ENCODE results near the gene ARID5B. TPM values are rescaled to one million over a fixed set of nuclear protein-coding genes. Genes with fewer than 3 reads are reported as not detected.
"Not testable (repeated sequence)": the region's sequence is repeated elsewhere in the genome, so short reads cannot be mapped to it uniquely, and the experiment has no call there.

The ARID5B gene
- polyA plus RNA-seq, 1 experiment: 137 TPM

DNA sequence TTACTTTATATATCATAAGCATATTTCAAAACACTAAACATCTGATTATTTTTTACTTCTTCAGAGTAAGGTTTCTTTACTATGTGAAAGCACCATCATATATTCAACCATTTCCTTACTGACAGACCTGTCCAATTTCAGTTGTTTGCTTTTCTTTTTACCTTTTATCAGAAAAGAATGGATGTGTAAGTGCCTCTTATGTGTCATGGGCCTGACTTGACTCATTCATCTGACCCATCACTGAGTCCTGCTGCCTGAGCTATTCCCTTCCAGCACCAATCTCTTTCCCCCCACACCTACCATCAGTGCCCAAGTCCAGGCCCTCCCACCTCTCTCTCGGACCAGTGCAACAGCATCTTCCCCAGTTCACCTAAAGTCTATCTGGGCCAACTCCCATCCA is 41.7 kb upstream of the ARID5B start:
- no peaks in the 10 kb centered on the region for H3K27me3 ChIP-seq (ENCODE audit: control insufficient read depth, insufficient read depth, low read length)
- TF ChIP-seq, protein P1, sequence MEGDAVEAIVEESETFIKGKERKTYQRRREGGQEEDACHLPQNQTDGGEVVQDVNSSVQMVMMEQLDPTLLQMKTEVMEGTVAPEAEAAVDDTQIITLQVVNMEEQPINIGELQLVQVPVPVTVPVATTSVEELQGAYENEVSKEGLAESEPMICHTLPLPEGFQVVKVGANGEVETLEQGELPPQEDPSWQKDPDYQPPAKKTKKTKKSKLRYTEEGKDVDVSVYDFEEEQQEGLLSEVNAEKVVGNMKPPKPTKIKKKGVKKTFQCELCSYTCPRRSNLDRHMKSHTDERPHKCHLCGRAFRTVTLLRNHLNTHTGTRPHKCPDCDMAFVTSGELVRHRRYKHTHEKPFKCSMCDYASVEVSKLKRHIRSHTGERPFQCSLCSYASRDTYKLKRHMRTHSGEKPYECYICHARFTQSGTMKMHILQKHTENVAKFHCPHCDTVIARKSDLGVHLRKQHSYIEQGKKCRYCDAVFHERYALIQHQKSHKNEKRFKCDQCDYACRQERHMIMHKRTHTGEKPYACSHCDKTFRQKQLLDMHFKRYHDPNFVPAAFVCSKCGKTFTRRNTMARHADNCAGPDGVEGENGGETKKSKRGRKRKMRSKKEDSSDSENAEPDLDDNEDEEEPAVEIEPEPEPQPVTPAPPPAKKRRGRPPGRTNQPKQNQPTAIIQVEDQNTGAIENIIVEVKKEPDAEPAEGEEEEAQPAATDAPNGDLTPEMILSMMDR (IDR thresholded peaks at IDR 0.05; ENCODE audit: low read depth, low read length): no peak
- CTCF ChIA-PET: interaction anchor here (0.5 kb wide), 1 partner anchor 281 kb away, joined by 3 read pairs; no protein-coding TSS in a partner anchor
- POLR2A ChIA-PET: no interaction called here
- H3K4me3 ChIP-seq (ENCODE audit: low read depth, low read length): no peak overlapping the region
- no peak for DNase-seq (ENCODE audit: low read depth, low spot score)
- H3K27ac ChIP-seq (ENCODE audit: low read depth, low read length): no peak overlapping the region
- no peaks in the 10 kb centered on the region for H3K9me3 ChIP-seq (ENCODE audit: control insufficient read depth, insufficient read depth, low read length)

DNA sequence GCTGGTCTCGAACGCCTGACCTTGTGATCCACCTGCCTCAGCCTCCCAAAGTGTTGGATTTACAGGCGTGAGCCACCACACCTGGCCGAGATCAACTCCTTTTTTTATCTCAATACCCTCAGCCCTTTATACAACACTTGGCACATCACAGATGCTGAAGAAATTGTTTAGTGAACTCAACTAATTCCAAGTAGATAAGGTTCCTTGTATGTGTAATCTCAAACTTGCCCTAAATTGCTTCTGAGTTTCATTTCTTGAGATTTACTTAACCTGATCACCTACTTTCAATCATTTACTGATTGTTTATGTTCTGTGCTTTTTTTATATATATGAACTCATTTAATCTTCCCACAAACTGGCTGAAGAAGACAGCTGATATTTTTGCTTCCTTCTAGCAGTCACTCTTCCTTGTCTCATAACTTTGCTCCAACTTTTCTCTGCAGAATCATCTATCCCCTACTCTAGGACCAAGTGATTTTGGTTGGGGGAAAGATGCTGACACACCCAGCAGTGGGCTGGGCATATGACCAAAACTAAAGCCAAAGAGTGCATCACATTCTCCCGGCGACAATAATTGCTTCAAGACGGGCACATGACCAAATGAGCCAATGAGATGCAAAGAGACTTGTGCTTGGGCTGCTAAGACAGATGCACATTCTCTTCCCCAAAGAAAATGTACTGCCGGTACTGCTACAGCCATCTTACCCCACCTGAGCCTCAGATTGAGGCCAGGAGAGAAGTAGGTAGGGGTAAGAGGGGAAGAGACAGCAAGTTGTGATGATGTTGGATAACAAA is 40.3 kb upstream of the ARID5B start:
- Histone ChIP-seq H3K4me3 (ENCODE audit: low read depth, low read length) (no peak overlapping the region), H3K27ac (ENCODE audit: low read depth, low read length) (no peak overlapping the region), H3K9me3 (ENCODE audit: control insufficient read depth, insufficient read depth, low read length) (no peaks in the 10 kb centered on the region), H3K27me3 (ENCODE audit: control insufficient read depth, insufficient read depth, low read length) (no peaks in the 10 kb centered on the region)
- TF ChIP-seq, protein P1 (IDR thresholded peaks at IDR 0.05; ENCODE audit: low read depth, low read length): no peak
- no peak for DNase-seq (ENCODE audit: low read depth, low spot score)
- POLR2A ChIA-PET: no interaction called here
- CTCF ChIA-PET: no interaction called here

GRCh38 chr10:61863981-61864380 is 37.5 kb upstream of the ARID5B start:
- ChIA-PET POLR2A (no interaction called here), CTCF (no interaction called here)
- H3K9me3 ChIP-seq (ENCODE audit: control insufficient read depth, insufficient read depth, low read length): no peaks in the 10 kb centered on the region; the same call in 1 of the 2 replicates
- DNase-seq (ENCODE audit: low read depth, low spot score): no peak
- TF ChIP-seq, protein P1 (IDR thresholded peaks at IDR 0.05; ENCODE audit: low read depth, low read length): no peak
- no peaks in the 10 kb centered on the region for H3K27me3 ChIP-seq (ENCODE audit: control insufficient read depth, insufficient read depth, low read length)
- H3K27ac ChIP-seq (ENCODE audit: low read depth, low read length): no peak overlapping the region
- no peak overlapping the region for H3K4me3 ChIP-seq (ENCODE audit: low read depth, low read length)

DNA sequence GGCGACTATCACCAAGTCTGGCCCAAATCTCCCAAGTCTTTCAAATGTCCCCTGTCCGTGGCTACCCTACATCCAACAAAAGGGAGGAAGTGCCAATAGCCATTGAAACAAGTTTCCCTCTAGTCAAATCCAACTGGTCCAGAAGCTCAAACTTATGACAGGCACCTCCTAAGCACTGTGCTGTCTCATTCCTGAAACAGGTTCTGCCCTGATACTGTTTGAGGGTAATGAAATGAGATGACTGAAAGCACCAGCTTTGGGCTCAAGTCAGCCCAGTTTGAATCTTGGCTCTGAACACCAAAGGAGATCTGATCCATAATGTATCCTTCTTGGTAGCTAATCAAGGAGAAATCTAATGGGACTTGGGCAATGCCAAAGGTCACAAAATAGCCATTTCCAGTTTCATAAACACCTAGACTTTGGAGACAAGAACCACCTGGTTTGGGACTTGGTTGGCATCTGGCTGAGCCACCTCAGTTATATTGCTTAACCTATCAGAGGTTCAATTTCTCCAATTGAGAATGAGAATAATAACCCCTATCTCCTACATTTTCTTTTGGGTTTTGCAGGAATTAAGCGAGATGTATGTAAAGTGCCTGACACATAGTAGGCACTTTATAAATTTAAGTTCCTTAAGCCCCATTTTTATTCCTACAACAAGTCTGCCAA is 34.7 kb upstream of the ARID5B start:
- ChIA-PET POLR2A (no interaction called here), CTCF (interaction anchor here (0.8 kb wide), 1 partner anchor 170 kb away, joined by 3 read pairs; no protein-coding TSS in a partner anchor)
- Histone ChIP-seq H3K27me3 (ENCODE audit: control insufficient read depth, insufficient read depth, low read length) (no peaks in the 10 kb centered on the region), H3K27ac (ENCODE audit: low read depth, low read length) (no peak overlapping the region), H3K9me3 (ENCODE audit: control insufficient read depth, insufficient read depth, low read length) (no peaks in the 10 kb centered on the region; the same call in 1 of the 2 replicates), H3K4me3 (ENCODE audit: low read depth, low read length) (no peak overlapping the region)
- TF ChIP-seq, protein P1 (IDR thresholded peaks at IDR 0.05; ENCODE audit: low read depth, low read length): no peak
- no peak for DNase-seq (ENCODE audit: low read depth, low spot score)

- POLR2A ChIA-PET: not testable (repeated sequence)
Measured at GRCh38 chr10:61867374-61867773, 34.1 kb upstream of the ARID5B start.

GRCh38 chr10:61867817-61868216 is 33.7 kb upstream of the ARID5B start:
- DNase-seq (ENCODE audit: low read depth, low spot score); H3K27me3 ChIP-seq (ENCODE audit: control insufficient read depth, insufficient read depth, low read length); H3K4me3 ChIP-seq (ENCODE audit: low read depth, low read length); CTCF ChIA-PET; H3K9me3 ChIP-seq (ENCODE audit: control insufficient read depth, insufficient read depth, low read length); H3K27ac ChIP-seq (ENCODE audit: low read depth, low read length): not testable (repeated sequence)
- POLR2A ChIA-PET: interaction anchor here (0.7 kb wide), 1 partner anchor 11 kb away, joined by 3 read pairs; no protein-coding TSS in a partner anchor

More at GRCh38 chr10:61867374-61867773, 34.1 kb upstream of the ARID5B start:
- H3K4me3 ChIP-seq (ENCODE audit: low read depth, low read length); H3K27me3 ChIP-seq (ENCODE audit: control insufficient read depth, insufficient read depth, low read length); DNase-seq (ENCODE audit: low read depth, low spot score); H3K9me3 ChIP-seq (ENCODE audit: control insufficient read depth, insufficient read depth, low read length); CTCF ChIA-PET; H3K27ac ChIP-seq (ENCODE audit: low read depth, low read length): not testable (repeated sequence)

All from AG04450 (cell line).